MCF 10A (cell line): Measurements from ENCODE around the gene PNKD. TPM values are rescaled to one million over a fixed set of nuclear protein-coding genes. Genes with fewer than 3 reads are reported as not detected.

Experiments
- BruUV-seq: library from RNA; stranded (reverse); fragments of 400-500 nt; replicated peaks from 2 replicates; lab custom pipeline; 2021; lab: Mats Ljungman, UMichigan
- CTCF ChIA-PET: fragments of 300-600 bp; sonication (Branson Sonifier 250); formaldehyde crosslinking; extraction: SDS; loops from one replicate; lab custom pipeline; 2021; ENCODE audit warnings: antibody characterized with exemption, inconsistent platforms; lab: Yijun Ruan, JAX
- POLR2A ChIA-PET: fragments of 300-600, 350-650 bp; sonication (Branson Sonifier 250); formaldehyde crosslinking; extraction: SDS; loops from one replicate; lab custom pipeline; 2020; ENCODE audit warnings: antibody characterized with exemption, inconsistent platforms; lab: Yijun Ruan, JAX
- DNase-seq: peaks from one replicate; pipeline ENCODE4 v3.0.0-alpha.2; 2018; ENCODE audit not compliant: unreplicated experiment
- H3K27ac Mint-ChIP-seq: one replicate; pipeline ENCODE4 v1.8.0; 2022; ENCODE audit warnings: mild to moderate bottlenecking, low read depth, mixed read lengths; ENCODE audit not compliant: unreplicated experiment
- H3K27me3 Mint-ChIP-seq: one replicate; pipeline ENCODE4 v1.8.0; 2022; ENCODE audit warnings: mixed read lengths; ENCODE audit not compliant: insufficient read depth, unreplicated experiment
- H3K36me3 Mint-ChIP-seq: one replicate; pipeline ENCODE4 v1.8.0; 2022; ENCODE audit warnings: mild to moderate bottlenecking, moderate library complexity, mixed read lengths; ENCODE audit not compliant: insufficient read depth, unreplicated experiment
- H3K4me1 Mint-ChIP-seq: one replicate; pipeline ENCODE4 v1.8.0; 2022; ENCODE audit warnings: mixed read lengths; ENCODE audit not compliant: insufficient read depth, unreplicated experiment
- H3K4me3 Mint-ChIP-seq: one replicate; pipeline ENCODE4 v1.8.0; 2022; ENCODE audit warnings: mild to moderate bottlenecking, moderate library complexity, mixed read lengths; ENCODE audit not compliant: unreplicated experiment
- H3K9me3 Mint-ChIP-seq: one replicate; pipeline ENCODE4 v1.8.0; 2022; ENCODE audit warnings: mixed read lengths; ENCODE audit not compliant: unreplicated experiment
- intact Hi-C: fragments of 100-400 bp; cut with micrococcal nuclease; formaldehyde crosslinking; loops from 2 replicates; pipeline ENCODE4 v1.14.1; 2022
- total RNA-seq: library from RNA; stranded (reverse); gene quantifications from 2 replicates; pipeline ENCODE4 v1.2.3, GENCODE V29; 2022
- TF ChIP-seq, protein P1 (sequence below): fragments of 200-600 bp; IDR thresholded peaks from one replicate; pipeline ENCODE4 v1.8.0; 2022; ENCODE audit warnings: antibody characterized with exemption, mild to moderate bottlenecking; ENCODE audit not compliant: unreplicated experiment

The PNKD gene
- total RNA-seq, 1 experiment from 2014 or later: 23.1 TPM

DNA sequence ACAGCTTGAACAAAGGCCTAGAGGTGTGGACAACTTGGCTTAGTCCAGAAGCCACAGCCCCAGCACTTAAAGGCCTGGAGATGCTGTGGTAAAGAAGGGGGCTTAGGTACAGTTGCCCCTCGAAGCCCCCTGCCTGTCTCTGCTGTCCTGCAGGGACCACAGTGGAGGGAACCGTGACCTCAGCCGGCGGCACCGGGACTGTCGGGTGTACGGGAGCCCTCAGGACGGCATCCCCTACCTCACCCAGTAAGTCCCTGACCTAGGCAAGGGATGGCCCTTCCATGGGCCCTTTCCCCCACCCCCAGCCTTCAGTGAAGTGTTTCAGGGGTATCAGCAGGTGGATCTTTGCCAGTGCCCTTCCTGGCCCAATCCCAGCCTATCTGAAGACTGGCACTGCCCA, 71.1 kb downstream of the PNKD start:
- Mint-ChIP-seq H3K36me3 (no peaks in the 10 kb centered on the region), H3K4me3 (no peak overlapping the region), H3K9me3 (no peaks in the 10 kb centered on the region), H3K27ac (no peak overlapping the region), H3K27me3 (no peaks in the 10 kb centered on the region), H3K4me1 (no peaks in the 10 kb centered on the region)
- TF ChIP-seq, protein P1, sequence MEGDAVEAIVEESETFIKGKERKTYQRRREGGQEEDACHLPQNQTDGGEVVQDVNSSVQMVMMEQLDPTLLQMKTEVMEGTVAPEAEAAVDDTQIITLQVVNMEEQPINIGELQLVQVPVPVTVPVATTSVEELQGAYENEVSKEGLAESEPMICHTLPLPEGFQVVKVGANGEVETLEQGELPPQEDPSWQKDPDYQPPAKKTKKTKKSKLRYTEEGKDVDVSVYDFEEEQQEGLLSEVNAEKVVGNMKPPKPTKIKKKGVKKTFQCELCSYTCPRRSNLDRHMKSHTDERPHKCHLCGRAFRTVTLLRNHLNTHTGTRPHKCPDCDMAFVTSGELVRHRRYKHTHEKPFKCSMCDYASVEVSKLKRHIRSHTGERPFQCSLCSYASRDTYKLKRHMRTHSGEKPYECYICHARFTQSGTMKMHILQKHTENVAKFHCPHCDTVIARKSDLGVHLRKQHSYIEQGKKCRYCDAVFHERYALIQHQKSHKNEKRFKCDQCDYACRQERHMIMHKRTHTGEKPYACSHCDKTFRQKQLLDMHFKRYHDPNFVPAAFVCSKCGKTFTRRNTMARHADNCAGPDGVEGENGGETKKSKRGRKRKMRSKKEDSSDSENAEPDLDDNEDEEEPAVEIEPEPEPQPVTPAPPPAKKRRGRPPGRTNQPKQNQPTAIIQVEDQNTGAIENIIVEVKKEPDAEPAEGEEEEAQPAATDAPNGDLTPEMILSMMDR: no peak
- no TSS peak for BruUV-seq
- CTCF ChIA-PET: no interaction called here
- no peak for DNase-seq
- intact Hi-C loops: no loop called here
- POLR2A ChIA-PET: no interaction called here

DNA sequence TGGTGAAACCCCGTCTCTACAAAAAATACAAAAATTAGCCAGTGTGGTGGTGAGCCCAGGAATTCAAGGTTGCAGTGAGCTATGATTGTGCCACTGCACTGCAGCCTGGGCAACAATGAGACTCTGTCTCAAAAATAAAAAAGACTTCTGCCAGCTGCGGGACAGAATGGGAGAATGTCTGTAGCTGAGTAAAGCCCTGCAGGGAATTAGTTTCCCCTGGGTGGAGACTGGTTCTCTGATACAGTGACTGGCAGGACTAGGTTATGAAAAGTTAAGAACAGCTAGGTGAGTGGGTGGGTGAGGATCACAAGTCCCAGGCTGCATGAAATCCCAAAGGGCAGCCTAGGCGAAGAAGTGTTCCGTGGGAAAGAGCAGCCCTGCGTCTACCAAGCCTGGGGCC, 72.5 kb downstream of the PNKD start:
- Mint-ChIP-seq H3K4me3 (no peak overlapping the region), H3K27ac (no peak overlapping the region), H3K9me3 (no peaks in the 10 kb centered on the region), H3K36me3 (no peaks in the 10 kb centered on the region), H3K4me1 (no peaks in the 10 kb centered on the region), H3K27me3 (no peaks in the 10 kb centered on the region)
- DNase-seq: no peak
- ChIA-PET POLR2A (interaction anchor here (0.6 kb wide), 1 partner anchor 193 kb away, joined by 3 read pairs; no protein-coding TSS in a partner anchor), CTCF (interaction anchor here (0.6 to 1.3 kb wide), 4 partner anchors 13 to 812 kb away, joined by 3 to 8 read pairs (median 4); partner anchors contain the start of gene CATIP)
- TF ChIP-seq, protein P1: no peak
- no TSS peak for BruUV-seq
- intact Hi-C loops: no loop called here

DNA sequence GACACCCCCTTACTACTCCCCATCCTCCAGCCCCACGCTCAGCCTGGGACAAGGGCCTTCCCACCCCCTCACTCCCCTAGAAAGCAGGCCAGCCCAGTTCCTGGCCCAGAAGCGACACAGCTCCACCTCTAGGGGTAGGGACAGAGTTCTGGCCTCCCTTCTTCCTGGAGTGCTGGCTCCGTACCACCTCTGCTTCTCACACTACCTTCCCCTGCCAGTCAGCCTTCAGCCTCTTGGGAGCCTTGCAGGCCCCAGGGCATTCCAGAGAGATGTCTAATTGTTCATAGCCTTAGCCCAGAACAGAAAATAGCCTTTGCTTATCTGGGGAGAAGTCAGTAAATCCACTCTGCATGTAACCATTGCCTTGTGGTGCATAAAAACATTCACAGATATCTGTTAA, 73.3 kb downstream of the PNKD start:
- ChIA-PET CTCF (interaction anchor here (0.6 to 1.8 kb wide), 3 partner anchors 13 to 811 kb away, joined by 4 to 7 read pairs (median 4); partner anchors contain the start of gene CATIP), POLR2A (interaction anchor here (0.6 kb wide), 1 partner anchor 194 kb away, joined by 3 read pairs; no protein-coding TSS in a partner anchor)
- Mint-ChIP-seq H3K27me3 (no peaks in the 10 kb centered on the region), H3K27ac (no peak overlapping the region), H3K36me3 (no peaks in the 10 kb centered on the region), H3K9me3 (no peaks in the 10 kb centered on the region), H3K4me1 (no peaks in the 10 kb centered on the region), H3K4me3 (no peak overlapping the region)
- BruUV-seq: no TSS peak
- intact Hi-C loops: no loop called here
- TF ChIP-seq, protein P1: no peak
- no peak for DNase-seq

DNA sequence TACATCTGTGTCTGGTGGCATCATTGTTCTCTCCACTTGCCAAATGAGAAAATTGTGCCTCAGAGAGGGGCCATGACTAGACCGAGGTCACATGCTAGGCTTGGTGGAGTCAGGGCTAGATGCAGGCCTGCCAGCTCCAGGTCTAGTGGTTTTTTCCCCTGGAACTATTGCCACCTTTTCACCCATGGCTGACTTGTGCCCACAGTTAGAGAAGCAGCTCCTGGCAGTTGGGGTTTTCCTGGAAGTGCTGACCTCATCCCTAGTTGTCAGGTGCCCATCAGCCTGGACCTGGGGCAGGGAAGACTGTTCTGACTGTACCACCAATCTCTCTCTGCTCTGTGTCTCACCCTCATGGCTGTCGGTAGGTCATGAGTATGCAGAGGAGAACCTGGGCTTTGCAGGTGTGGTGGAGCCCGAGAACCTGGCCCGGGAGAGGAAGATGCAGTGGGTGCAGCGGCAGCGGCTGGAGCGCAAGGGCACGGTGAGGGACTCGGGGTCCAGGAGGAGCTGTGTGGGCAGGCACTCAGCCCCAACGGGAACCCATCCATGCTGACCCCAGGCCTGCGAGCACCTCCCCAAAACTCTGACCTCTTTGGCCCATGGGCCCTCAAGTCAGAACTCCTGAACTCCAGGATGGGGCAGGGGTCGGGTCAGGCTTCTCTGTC, 73.9 kb downstream of the PNKD start:
- Mint-ChIP-seq H3K9me3 (no peaks in the 10 kb centered on the region), H3K27me3 (no peaks in the 10 kb centered on the region), H3K4me1 (no peaks in the 10 kb centered on the region), H3K36me3 (no peaks in the 10 kb centered on the region), H3K4me3 (no peak overlapping the region), H3K27ac (no peak overlapping the region)
- CTCF ChIA-PET: interaction anchor here (1.3 to 1.8 kb wide), 2 partner anchors 12 to 42 kb away, joined by 4 to 7 read pairs; partner anchors contain the start of gene CATIP
- TF ChIP-seq, protein P1: no peak
- no TSS peak for BruUV-seq
- intact Hi-C loops: no loop called here
- POLR2A ChIA-PET: no interaction called here
- DNase-seq: no peak
